ENCODE measurements around the gene ZNF564.

The ZNF564 gene

GRCh38 chr19:12546068-12546467 is 5.2 kb downstream of the ZNF564 start:
- TF ChIP-seq EZH2phosphoT487 (IDR thresholded peaks at IDR 0.05; ENCODE audit: borderline replicate concordance, low read length) (no peak), CTCF (IDR thresholded peaks at IDR 0.05; ENCODE audit: low read depth, low read length, poor library complexity, severe bottlenecking) (no peak)
- Histone ChIP-seq H3K9me3 (ENCODE audit: control insufficient read depth, insufficient read depth, low read length) (no peaks in the 10 kb centered on the region), H3K27me3 (ENCODE audit: control insufficient read depth, low read length) (no peaks in the 10 kb centered on the region), H3K9me2 (replicated peaks; ENCODE audit: control insufficient read depth, low read length) (no peaks in the 10 kb centered on the region), H4K20me1 (ENCODE audit: control insufficient read depth, insufficient read depth, low read depth, low read length) (no peaks in the 10 kb centered on the region), H3K4me3 (ENCODE audit: low read length) (no peak overlapping the region), H3K36me3 (ENCODE audit: control insufficient read depth, low read length) (peaks cover 30% of the 10 kb centered on the region), H3K79me2 (ENCODE audit: control insufficient read depth, low read length) (peaks cover 80% of the 10 kb centered on the region), H3K4me1 (ENCODE audit: control insufficient read depth, low read length) (peaks cover 12% of the 10 kb centered on the region), H3K27ac (ENCODE audit: low read depth, low read length) (no peak overlapping the region), H3F3A (ENCODE audit: control insufficient read depth, insufficient read depth) (no peaks in the 10 kb centered on the region), H3K4me2 (ENCODE audit: low read length) (no peak overlapping the region)

DNA sequence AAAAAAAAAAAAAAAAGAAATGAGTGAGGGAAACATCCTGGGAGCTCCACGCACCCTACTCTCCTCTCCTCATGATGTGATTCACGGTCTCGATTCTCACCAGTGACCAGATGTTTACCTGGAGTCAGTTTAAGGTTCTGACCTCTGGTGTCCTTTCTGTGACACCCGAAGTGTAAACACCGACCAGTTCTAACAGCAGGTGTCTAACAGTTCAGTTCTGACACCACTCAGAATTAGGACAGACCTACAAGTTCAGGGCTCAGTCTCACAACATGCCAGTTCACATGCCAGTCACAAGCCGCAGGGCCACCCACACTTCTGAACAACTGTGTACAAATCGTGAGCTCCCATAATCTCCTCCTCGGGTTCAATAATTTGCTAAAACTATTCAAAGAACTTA is 6.0 kb downstream of the ZNF564 start:
- Histone ChIP-seq H3K36me3 (ENCODE audit: control insufficient read depth, low read length) (peaks cover 30% of the 10 kb centered on the region), H4K20me1 (ENCODE audit: control insufficient read depth, insufficient read depth, low read depth, low read length) (no peaks in the 10 kb centered on the region), H3K27me3 (ENCODE audit: control insufficient read depth, low read length) (no peaks in the 10 kb centered on the region), H3K9me3 (ENCODE audit: control insufficient read depth, insufficient read depth, low read length) (no peaks in the 10 kb centered on the region), H3K4me1 (ENCODE audit: control insufficient read depth, low read length) (peaks cover 9% of the 10 kb centered on the region), H3K27ac (ENCODE audit: low read depth, low read length) (no peak overlapping the region), H3K79me2 (ENCODE audit: control insufficient read depth, low read length) (peaks cover 73% of the 10 kb centered on the region), H3F3A (ENCODE audit: control insufficient read depth, insufficient read depth) (no peaks in the 10 kb centered on the region), H3K9me2 (replicated peaks; ENCODE audit: control insufficient read depth, low read length) (no peaks in the 10 kb centered on the region), H3K4me2 (ENCODE audit: low read length) (no peak overlapping the region), H3K4me3 (ENCODE audit: low read length) (no peak overlapping the region)
- no peak for TF ChIP-seq CTCF (IDR thresholded peaks at IDR 0.05; ENCODE audit: low read depth, low read length, poor library complexity, severe bottlenecking)
- no peak for TF ChIP-seq EZH2phosphoT487 (IDR thresholded peaks at IDR 0.05; ENCODE audit: borderline replicate concordance, low read length)

DNA sequence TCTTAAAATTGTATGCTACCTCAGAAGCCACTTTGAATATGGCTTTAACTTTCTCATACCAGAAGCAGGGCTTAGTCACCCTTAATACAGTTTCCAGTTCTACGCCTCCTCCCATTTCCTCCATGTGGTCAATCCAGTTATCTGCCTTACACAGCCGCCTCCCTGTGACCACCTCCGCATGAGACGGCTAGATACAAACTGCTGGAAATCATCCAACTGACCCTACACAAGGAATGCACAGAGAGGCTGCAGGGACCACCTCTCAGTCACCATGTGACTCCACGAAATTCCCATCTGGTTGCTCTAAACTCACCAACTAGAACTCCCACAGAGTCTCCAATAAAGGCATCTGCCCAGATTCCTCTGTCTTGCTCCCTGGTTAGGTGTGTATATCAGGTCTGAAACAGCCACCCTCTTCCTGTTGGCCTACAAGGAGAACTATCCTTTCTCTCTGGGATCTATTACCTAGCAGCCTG is 6.8 kb downstream of the ZNF564 start:
- Histone ChIP-seq H3K27me3 (ENCODE audit: control insufficient read depth, low read length) (no peaks in the 10 kb centered on the region), H3K79me2 (ENCODE audit: control insufficient read depth, low read length) (peaks cover 71% of the 10 kb centered on the region), H3K36me3 (ENCODE audit: control insufficient read depth, low read length) (peaks cover 34% of the 10 kb centered on the region), H3K27ac (ENCODE audit: low read depth, low read length) (no peak overlapping the region), H3K4me2 (ENCODE audit: low read length) (no peak overlapping the region), H3K9me3 (ENCODE audit: control insufficient read depth, insufficient read depth, low read length) (no peaks in the 10 kb centered on the region; the same call in 1 of the 2 replicates), H3K9me2 (replicated peaks; ENCODE audit: control insufficient read depth, low read length) (no peaks in the 10 kb centered on the region), H3K4me3 (ENCODE audit: low read length) (no peak overlapping the region), H3K4me1 (ENCODE audit: control insufficient read depth, low read length) (peaks cover 3% of the 10 kb centered on the region), H3F3A (ENCODE audit: control insufficient read depth, insufficient read depth) (no peaks in the 10 kb centered on the region), H4K20me1 (ENCODE audit: control insufficient read depth, insufficient read depth, low read depth, low read length) (no peaks in the 10 kb centered on the region)
- TF ChIP-seq CTCF (IDR thresholded peaks at IDR 0.05; ENCODE audit: low read depth, low read length, poor library complexity, severe bottlenecking) (no peak), EZH2phosphoT487 (IDR thresholded peaks at IDR 0.05; ENCODE audit: borderline replicate concordance, low read length) (no peak)

Measured in DOHH2 (cell line).